ENCODE data around the gene PHOX2A.

Gene PHOX2A

DNA sequence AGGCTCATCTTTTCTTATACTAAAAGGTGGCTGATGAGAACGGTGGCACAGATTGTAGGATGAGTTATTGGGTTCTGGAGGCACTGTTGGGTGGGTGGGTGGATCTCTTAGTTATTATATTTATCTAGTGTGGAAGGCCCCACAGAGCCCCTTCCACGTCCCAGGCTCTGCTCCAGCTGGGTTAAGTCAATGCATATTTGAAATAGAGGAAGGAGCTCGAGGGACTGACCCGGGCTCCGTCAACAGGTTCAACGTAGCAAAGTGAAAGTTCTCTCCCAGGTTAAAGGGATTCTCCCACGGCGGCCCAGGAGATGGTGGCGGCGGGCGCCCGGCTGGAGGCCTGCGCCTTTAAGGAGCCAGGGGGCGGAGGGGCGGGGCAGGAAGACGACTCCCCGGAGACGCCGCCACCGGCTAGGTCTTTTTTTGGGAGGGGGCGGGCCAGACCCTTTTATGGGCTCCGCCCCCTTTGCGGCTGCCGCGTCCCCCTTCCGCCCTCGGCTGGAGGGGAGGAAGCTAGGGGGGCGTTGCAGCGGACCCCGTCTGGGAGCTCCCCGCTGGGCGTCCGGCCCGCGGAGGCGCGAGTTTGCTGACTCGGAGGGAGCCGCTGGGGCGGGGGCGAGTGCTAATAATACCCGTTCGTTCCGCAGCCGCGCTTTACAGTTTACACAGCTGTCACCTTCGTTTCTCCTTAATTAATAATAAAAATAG lies 20.9 kb downstream of the PHOX2A start:
- TF ChIP-seq TAF1 (IDR thresholded peaks at IDR 0.05; ENCODE audit: borderline replicate concordance, insufficient read depth, low read length) (peak; percentile 58; the same call in 1 of the 2 replicates), POLR2AphosphoS5 (IDR thresholded peaks at IDR 0.05; ENCODE audit: low read depth, low read length) (peak; percentile 56; the same call in 1 of the 2 replicates), FOXP2 (optimal IDR thresholded peaks at IDR 0.05; ENCODE audit: borderline replicate concordance, extremely low read depth, extremely low read length, insufficient read depth) (peak; percentile 7), SIN3A (IDR thresholded peaks at IDR 0.05; ENCODE audit: borderline replicate concordance, insufficient read depth, low read length) (peak; percentile 67; the same call in 1 of the 2 replicates)
- TF ChIP-seq, protein P1, sequence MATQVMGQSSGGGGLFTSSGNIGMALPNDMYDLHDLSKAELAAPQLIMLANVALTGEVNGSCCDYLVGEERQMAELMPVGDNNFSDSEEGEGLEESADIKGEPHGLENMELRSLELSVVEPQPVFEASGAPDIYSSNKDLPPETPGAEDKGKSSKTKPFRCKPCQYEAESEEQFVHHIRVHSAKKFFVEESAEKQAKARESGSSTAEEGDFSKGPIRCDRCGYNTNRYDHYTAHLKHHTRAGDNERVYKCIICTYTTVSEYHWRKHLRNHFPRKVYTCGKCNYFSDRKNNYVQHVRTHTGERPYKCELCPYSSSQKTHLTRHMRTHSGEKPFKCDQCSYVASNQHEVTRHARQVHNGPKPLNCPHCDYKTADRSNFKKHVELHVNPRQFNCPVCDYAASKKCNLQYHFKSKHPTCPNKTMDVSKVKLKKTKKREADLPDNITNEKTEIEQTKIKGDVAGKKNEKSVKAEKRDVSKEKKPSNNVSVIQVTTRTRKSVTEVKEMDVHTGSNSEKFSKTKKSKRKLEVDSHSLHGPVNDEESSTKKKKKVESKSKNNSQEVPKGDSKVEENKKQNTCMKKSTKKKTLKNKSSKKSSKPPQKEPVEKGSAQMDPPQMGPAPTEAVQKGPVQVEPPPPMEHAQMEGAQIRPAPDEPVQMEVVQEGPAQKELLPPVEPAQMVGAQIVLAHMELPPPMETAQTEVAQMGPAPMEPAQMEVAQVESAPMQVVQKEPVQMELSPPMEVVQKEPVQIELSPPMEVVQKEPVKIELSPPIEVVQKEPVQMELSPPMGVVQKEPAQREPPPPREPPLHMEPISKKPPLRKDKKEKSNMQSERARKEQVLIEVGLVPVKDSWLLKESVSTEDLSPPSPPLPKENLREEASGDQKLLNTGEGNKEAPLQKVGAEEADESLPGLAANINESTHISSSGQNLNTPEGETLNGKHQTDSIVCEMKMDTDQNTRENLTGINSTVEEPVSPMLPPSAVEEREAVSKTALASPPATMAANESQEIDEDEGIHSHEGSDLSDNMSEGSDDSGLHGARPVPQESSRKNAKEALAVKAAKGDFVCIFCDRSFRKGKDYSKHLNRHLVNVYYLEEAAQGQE (IDR thresholded peaks at IDR 0.05; ENCODE audit: insufficient read depth in 1 of 2, low read depth in 2 of 2, low read length in 2 of 2): 0 out of 4 replicates have a peak, but pooled peaks of 1 of the 2 experiments have one; percentile 23

DNA sequence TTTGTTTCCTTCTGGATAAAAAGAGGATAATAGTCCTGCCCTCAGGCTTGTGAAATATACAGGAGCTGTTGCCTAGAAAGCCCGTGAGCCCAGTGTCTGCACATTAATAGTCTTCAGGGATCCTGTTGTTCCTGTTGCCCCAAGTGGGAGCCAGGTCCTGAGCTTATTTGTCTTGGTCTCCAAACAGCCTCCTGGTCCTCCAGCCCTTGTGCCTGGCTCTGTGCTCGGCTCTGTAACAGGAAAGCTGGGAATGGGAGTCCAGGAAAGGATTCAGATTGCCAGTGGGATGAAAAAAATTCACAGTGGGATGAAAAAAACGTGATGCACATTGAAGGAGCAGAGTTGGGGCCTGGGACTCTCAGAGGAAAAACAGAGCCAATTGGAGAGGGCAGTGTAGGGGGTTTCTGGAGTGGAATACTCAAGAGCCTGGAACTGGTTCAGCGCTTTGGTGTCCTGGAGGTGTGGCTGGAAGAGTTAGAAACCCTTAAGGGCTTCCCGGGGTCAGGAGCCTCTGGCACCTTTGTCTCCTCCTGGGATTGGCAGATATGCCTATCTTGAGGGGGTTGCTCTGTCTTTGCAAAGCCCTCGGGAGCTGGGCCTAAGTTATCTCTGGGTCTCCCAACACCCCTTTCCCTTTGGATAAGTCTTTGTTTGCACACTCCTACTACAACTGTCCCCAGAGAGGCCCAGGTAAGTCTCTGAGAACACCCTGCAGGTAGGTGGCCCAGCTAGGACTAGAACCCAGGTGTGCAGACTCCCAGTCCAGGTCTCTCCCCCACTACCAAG lies 21.7 kb downstream of the PHOX2A start:
- TF ChIP-seq POLR2AphosphoS5 (IDR thresholded peaks at IDR 0.05; ENCODE audit: low read depth, low read length) (no peak), SIN3A (IDR thresholded peaks at IDR 0.05; ENCODE audit: borderline replicate concordance, insufficient read depth, low read length) (no peak), FOXP2 (optimal IDR thresholded peaks at IDR 0.05; ENCODE audit: borderline replicate concordance, extremely low read depth, extremely low read length, insufficient read depth) (no peak), TAF1 (IDR thresholded peaks at IDR 0.05; ENCODE audit: borderline replicate concordance, insufficient read depth, low read length) (no peak)
- TF ChIP-seq, protein P1 (IDR thresholded peaks at IDR 0.05; ENCODE audit: insufficient read depth in 1 of 2, low read depth in 2 of 2, low read length in 2 of 2): no peak

DNA sequence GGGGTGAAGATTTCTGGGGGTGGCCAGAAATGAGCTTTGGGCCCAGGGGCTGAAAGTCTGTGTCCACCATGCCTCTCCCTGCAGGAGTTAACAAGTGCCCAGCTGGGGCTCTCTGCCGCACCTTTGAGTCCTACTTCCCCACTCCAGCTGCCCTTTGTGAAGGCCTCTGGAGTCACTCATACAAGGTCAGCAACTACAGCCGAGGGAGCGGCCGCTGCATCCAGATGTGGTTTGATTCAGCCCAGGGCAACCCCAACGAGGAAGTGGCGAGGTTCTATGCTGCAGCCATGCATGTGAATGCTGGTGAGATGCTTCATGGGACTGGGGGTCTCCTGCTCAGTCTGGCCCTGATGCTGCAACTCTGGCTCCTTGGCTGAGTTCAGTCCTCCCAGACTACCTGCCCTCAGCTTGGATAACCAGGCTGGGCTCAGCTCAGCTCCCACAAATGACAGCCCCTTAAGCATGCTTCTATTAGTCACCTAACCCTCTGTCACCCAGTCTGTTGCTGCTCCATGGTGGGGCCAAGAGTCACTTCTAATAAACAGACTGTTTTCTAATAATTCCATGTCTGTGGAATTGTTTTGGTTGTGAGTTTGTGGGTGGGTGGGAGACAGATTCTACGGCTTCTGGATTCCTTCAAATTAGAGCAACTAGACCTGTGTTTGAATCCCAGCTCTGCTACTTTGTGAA lies 22.4 kb downstream of the PHOX2A start:
- TF ChIP-seq, protein P1 (IDR thresholded peaks at IDR 0.05; ENCODE audit: insufficient read depth in 1 of 2, low read depth in 2 of 2, low read length in 2 of 2): no peak
- TF ChIP-seq SIN3A (IDR thresholded peaks at IDR 0.05; ENCODE audit: borderline replicate concordance, insufficient read depth, low read length): no peak
- no peak for TF ChIP-seq POLR2AphosphoS5 (IDR thresholded peaks at IDR 0.05; ENCODE audit: low read depth, low read length)
- no peak for TF ChIP-seq FOXP2 (optimal IDR thresholded peaks at IDR 0.05; ENCODE audit: borderline replicate concordance, extremely low read depth, extremely low read length, insufficient read depth)
- TF ChIP-seq TAF1 (IDR thresholded peaks at IDR 0.05; ENCODE audit: borderline replicate concordance, insufficient read depth, low read length): no peak

DNA sequence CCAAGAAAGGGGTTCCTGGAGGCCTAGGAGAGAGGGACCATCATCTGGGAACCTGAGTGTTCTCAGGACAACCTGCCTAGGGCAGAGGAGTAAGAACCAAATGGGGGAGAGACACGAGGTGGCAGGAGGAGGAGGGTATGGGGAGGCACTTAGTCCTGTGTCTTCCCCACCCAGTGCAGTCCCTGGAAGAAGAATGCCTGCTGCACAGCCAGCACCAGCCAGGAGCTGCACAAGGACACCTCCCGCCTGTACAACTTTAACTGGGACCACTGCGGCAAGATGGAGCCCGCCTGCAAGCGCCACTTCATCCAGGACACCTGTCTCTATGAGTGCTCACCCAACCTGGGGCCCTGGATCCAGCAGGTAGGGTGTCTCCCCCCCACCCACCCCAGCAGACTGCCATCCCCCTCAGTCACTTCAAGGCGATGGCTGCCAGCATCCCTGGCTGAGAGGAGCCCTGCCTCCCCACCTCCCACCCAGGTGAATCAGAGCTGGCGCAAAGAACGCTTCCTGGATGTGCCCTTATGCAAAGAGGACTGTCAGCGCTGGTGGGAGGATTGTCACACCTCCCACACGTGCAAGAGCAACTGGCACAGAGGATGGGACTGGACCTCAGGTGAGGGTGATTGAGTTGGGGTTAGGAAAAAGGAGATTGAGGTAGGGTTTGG lies 23.1 kb downstream of the PHOX2A start:
- no peak for TF ChIP-seq TAF1 (IDR thresholded peaks at IDR 0.05; ENCODE audit: borderline replicate concordance, insufficient read depth, low read length)
- no peak for TF ChIP-seq FOXP2 (optimal IDR thresholded peaks at IDR 0.05; ENCODE audit: borderline replicate concordance, extremely low read depth, extremely low read length, insufficient read depth)
- TF ChIP-seq, protein P1 (IDR thresholded peaks at IDR 0.05; ENCODE audit: insufficient read depth in 1 of 2, low read depth in 2 of 2, low read length in 2 of 2): no peak
- TF ChIP-seq POLR2AphosphoS5 (IDR thresholded peaks at IDR 0.05; ENCODE audit: low read depth, low read length): no peak
- no peak for TF ChIP-seq SIN3A (IDR thresholded peaks at IDR 0.05; ENCODE audit: borderline replicate concordance, insufficient read depth, low read length)
